Gastrocnemius medialis (tissue), 4 donors: ENCODE measurements around the gene OR8G1.

Experiments
- POLR2A ChIP-seq, 2 donors: fragments of 450-650 bp; IDR thresholded peaks; one replicate each; pipeline ENCODE4 v1.6.1; 2017; ENCODE audit warnings: antibody characterized with exemption in 2 of 2, mild to moderate bottlenecking in 2 of 2, moderate library complexity in 2 of 2
- TF ChIP-seq, protein P1 (sequence below), 5 experiments: fragments of 450-650 bp in 3 of 5; fragments of 200-600 bp in 2 of 5; sonication (generic) in 2 of 5; IDR thresholded peaks in 4 of 5; conservative IDR thresholded peaks in 1 of 5; 1 replicate in 4 of 5; 2 replicates in 1 of 5; pipeline ENCODE4 v1.5.1; 2016 to 2019; ENCODE audit warnings: antibody characterized with exemption in 5 of 5, mild to moderate bottlenecking in 3 of 5, moderate library complexity in 3 of 5

- TF ChIP-seq, protein P1, sequence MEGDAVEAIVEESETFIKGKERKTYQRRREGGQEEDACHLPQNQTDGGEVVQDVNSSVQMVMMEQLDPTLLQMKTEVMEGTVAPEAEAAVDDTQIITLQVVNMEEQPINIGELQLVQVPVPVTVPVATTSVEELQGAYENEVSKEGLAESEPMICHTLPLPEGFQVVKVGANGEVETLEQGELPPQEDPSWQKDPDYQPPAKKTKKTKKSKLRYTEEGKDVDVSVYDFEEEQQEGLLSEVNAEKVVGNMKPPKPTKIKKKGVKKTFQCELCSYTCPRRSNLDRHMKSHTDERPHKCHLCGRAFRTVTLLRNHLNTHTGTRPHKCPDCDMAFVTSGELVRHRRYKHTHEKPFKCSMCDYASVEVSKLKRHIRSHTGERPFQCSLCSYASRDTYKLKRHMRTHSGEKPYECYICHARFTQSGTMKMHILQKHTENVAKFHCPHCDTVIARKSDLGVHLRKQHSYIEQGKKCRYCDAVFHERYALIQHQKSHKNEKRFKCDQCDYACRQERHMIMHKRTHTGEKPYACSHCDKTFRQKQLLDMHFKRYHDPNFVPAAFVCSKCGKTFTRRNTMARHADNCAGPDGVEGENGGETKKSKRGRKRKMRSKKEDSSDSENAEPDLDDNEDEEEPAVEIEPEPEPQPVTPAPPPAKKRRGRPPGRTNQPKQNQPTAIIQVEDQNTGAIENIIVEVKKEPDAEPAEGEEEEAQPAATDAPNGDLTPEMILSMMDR (IDR thresholded peaks at IDR 0.05 in 4 of 5, conservative IDR thresholded peaks at IDR 0.05 in 1 of 5) = no peak
- no peak for TF ChIP-seq POLR2A (IDR thresholded peaks at IDR 0.05)
Observed at GRCh38 chr11:124211321-124211720, 29.6 kb upstream of the OR8G1 start.
